ENCODE data around the gene AGPAT3.

AGPAT3 gene

DNA sequence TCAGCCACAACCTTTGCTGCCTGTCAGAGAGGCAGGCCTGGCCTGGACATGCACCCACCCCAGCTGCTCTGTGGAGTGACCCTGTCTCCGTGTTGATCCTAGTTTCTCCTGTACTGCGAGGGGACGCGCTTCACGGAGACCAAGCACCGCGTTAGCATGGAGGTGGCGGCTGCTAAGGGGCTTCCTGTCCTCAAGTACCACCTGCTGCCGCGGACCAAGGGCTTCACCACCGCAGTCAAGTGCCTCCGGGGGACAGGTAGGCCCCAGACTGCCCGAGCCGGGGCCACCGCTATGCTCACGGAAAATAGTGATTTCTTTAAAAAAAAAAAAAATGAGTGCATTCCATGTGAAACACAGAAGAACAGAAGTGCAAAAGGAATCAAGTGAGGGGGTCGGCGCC, 105.5 kb downstream of the AGPAT3 start:
- in situ Hi-C loops (cut with HindIII; ENCODE audit: low sequenced_read_pairs), result no loop called here

- in situ Hi-C loops (cut with HindIII; ENCODE audit: low sequenced_read_pairs), result no loop called here
These were observed 106.4 kb downstream of the AGPAT3 start for GRCh38 chr21:43971201-43971991.

DNA sequence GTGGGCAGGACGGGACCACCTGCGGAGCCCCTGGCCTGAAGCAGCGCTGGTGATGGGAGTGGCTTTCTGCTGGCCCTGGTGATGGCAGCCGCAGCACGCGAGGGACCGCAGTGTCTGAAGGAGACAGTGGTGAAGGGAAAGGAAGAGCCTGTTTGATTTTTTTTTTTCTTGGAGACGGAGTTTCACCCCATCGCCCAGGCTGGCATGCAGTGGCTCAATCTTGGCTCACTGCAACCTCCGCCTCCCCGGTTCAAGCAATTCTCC, 106.9 kb downstream of the AGPAT3 start:
- in situ Hi-C loops (cut with HindIII; ENCODE audit: low sequenced_read_pairs), result no loop called here

GRCh38 chr21:43972850-43973633, 108.0 kb downstream of the AGPAT3 start:
- in situ Hi-C loops (cut with HindIII; ENCODE audit: low sequenced_read_pairs), result no loop called here

- in situ Hi-C loops (cut with HindIII; ENCODE audit: low sequenced_read_pairs), result no loop called here
These were observed 108.6 kb downstream of the AGPAT3 start for GRCh38 chr21:43973634-43973955.

GRCh38 chr21:43974791-43975468, 109.9 kb downstream of the AGPAT3 start:
- in situ Hi-C loops (cut with HindIII; ENCODE audit: low sequenced_read_pairs), result loop anchor here (5.0 kb wide), 1 partner anchor 33 kb away; no protein-coding TSS in a partner anchor

GRCh38 chr21:43975469-43976098, 110.6 kb downstream of the AGPAT3 start:
- in situ Hi-C loops (cut with HindIII; ENCODE audit: low sequenced_read_pairs), result loop anchor here (5.0 kb wide), 1 partner anchor 33 kb away; no protein-coding TSS in a partner anchor

GRCh38 chr21:43976661-43977060, 111.6 kb downstream of the AGPAT3 start:
- in situ Hi-C loops (cut with HindIII; ENCODE audit: low sequenced_read_pairs), result loop anchor here (5.0 kb wide), 1 partner anchor 34 kb away; no protein-coding TSS in a partner anchor

- in situ Hi-C loops (cut with HindIII; ENCODE audit: low sequenced_read_pairs), result loop anchor here (5.0 kb wide), 1 partner anchor 36 kb away; no protein-coding TSS in a partner anchor
These were observed 113.0 kb downstream of the AGPAT3 start for GRCh38 chr21:43978060-43978459.

DNA sequence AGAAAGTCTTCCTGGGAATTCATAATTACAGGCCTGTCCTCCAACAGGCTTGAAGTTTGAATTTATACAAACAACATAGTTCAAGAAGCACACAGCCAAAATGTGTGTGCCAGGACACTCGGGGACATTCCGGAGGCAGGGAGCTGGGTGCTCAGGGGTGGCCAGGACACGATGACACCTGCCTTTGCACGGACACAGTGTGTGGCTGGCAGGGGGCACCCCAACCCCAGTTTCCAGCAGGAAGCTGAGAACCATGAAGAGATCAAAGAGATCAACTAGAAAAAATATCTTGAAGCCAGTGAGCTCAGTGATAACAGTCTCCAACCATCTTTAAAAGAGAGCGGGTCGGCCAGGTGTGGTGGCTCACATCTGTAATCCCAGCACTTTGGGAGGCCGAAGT, 114.6 kb downstream of the AGPAT3 start:
- in situ Hi-C loops (cut with HindIII; ENCODE audit: low sequenced_read_pairs), result loop anchor here (5.0 kb wide), 1 partner anchor 37 kb away; no protein-coding TSS in a partner anchor

GRCh38 chr21:43981151-43981870, 116.3 kb downstream of the AGPAT3 start:
- in situ Hi-C loops (cut with HindIII; ENCODE audit: low sequenced_read_pairs), result no loop called here

- in situ Hi-C loops (cut with HindIII; ENCODE audit: low sequenced_read_pairs), result no loop called here
These were observed 116.8 kb downstream of the AGPAT3 start for GRCh38 chr21:43981871-43982210.

DNA sequence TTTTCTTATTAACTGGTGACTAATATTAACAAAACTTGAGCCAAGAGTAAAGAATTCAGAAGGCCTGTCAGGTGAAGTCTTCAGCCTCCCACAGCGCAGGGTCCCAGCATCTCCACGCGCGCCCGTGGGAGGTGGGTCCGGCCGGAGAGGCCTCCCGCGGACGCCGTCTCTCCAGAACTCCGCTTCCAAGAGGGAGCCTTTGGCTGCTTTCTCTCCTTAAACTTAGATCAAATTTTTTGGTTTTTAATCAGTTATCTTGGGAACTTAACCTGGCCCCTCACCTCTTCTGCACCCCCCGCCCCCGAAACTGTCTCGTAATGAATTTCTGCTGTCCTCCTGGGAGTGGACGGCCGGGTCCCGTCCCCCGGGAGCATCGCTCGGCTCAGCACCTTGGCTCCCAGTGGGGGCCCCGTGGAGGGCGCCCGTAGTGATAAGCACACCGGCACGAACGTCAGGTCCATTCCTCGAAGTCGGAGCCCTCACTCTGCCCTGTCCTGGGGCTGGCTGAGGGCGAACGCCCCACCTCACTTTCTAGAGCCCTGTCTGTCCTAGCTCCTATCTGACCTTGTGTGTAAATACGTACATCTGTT, 117.6 kb downstream of the AGPAT3 start:
- in situ Hi-C loops (cut with HindIII; ENCODE audit: low sequenced_read_pairs), result no loop called here

DNA sequence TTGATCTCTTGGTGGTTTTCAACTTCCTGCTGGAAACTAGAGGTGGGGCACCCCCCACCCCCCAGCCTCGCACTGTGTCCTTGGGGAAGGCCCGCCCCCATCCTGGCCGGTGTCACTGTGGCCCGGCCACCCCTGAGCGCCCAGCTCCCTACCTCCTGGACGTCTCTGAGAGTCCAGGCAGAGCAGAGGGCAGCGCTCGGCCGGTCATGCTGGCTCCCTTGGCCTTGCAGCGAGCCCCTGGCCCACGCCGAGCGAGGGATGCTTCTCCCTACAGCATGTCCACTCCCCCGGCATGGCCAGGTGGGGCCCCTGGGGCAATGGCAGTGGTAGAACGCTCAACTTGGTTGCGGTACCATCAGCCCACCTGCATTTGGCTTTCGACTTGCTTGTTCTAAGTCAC, 118.4 kb downstream of the AGPAT3 start:
- in situ Hi-C loops (cut with HindIII; ENCODE audit: low sequenced_read_pairs), result no loop called here

DNA sequence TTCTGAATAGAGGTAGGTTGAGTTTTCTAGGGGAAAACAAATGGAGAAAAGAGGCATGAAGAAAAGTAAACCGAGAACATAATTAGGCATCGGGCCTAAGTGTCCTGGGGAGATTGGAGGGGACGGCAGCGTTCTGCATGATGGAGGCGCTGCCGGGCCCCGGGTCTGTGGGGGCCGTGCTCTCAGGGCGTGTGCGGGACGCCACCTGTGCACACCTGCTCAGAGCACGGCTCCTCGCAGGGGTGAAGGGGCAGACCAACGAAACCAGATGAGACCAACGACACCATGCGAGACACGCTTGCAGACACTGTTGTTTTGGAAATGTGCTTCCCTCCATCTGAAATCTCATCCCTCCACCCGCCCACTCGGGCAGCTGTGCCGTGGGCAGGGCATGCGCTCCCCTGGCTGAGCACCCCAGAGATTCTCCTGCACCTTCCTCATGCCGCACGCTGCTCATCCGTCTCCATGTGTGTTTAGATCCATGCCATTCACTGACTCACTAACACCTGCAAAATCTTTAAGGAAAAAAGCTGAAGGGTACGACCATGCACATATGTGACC, 118.9 kb downstream of the AGPAT3 start:
- in situ Hi-C loops (cut with HindIII; ENCODE audit: low sequenced_read_pairs), result no loop called here

- in situ Hi-C loops (cut with HindIII; ENCODE audit: low sequenced_read_pairs), result no loop called here
These were observed 120.1 kb downstream of the AGPAT3 start for GRCh38 chr21:43984905-43985689.

DNA sequence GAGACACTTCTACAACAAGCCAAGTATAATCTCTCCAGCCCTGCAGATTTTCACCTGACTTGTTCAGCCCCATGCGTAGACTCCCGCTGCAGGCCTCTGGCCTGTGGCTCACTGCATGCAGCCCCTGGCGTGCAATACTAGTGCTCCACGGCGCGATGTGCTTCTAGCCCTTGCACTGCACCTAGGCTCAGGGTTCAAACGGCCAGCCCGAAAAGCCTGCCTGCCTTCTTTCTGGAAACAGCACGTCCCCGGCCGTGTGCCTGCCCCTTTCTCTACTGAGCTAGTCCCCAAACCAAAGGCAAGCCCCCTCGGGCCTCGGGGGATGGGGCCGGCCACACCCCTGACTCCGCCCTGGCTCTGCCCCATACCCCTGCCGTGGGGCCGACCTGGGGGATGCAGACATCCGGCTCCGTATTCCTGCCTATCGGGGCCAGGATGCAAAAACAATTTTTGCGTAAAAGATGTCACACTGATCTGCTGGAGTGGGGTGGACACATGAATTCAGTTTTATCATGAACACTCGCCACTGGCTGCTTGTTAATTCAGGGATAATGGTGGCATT, 120.7 kb downstream of the AGPAT3 start:
- in situ Hi-C loops (cut with HindIII; ENCODE audit: low sequenced_read_pairs), result no loop called here

DNA sequence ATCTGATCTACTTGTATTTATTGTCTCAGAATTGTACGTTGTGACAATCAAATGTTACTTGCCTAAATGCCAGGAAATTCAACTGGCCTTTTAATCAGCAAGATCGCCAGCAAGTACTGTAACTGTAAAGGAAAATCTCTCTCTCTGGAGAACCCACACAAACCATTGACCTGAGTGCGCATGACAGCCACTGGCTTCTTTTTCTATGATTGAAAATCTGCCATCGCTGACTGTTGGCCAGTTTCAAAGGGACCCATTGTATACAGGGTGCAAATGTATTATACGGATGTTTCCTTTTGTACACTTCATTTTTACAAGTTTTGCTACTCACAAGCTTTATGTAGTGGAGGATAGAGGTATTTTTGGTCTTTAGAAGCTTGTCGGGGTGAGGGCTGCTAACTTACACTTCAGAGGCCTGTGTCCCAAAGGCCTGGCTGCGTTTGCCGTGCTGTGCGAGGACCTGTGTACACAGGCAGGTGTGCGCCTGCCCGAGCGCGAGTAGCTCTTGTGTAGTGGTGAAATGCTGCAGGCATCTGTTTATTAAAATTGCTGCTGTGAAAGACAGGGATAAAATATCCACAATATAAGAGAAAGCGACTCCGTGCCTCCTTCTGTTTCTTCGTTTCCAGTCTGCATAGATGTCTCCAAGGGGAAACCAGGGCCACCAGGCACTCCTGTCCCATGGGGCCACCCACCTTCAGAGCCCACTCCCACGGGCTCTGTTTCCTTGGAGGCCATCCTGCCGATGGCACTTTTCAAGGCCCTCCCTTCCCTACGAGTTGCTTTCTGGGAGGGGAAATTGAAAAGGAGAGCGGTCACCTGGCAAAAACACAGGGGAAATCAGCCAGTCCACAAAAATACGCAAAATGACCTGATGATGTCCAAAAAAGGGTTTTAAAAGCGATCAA, 121.8 kb downstream of the AGPAT3 start:
- in situ Hi-C loops (cut with HindIII; ENCODE audit: low sequenced_read_pairs), result no loop called here

Measured in endothelial cell of hepatic sinusoid (primary cell).